Kidney (tissue), 14 donors: ENCODE data around the gene MPZL1. TPM values are rescaled to one million over a fixed set of nuclear protein-coding genes. Genes with fewer than 3 reads are reported as not detected.

Source experiments
- DNase-seq, 5 donors: peaks; one replicate each; pipeline ENCODE4 v3.0.0-alpha.2; 2013 to 2020
- FAIRE-seq: peaks from 2 replicates; lab custom pipeline; 2012; peaks lifted over from hg19 to GRCh38; lab: Jason Lieb, UNC
- H3K27ac ChIP-seq, 2 donors: one replicate each; pipeline ENCODE4 v1.7.0; 2013; ENCODE audit warnings: low read depth in 2 of 2, low read length in 2 of 2, inconsistent platforms in 1 of 2
- H3K27me3 ChIP-seq: one replicate; pipeline ENCODE4 v1.7.1; 2013; ENCODE audit warnings: low read length, inconsistent platforms; ENCODE audit not compliant: control insufficient read depth, insufficient read depth
- H3K36me3 ChIP-seq, 3 donors: one replicate each; pipeline versions ENCODE4 v1.7.0 to v1.7.1; 2013; ENCODE audit warnings: low read length in 3 of 3, control low read depth in 1 of 3, inconsistent platforms in 1 of 3; ENCODE audit not compliant: insufficient read depth in 3 of 3, control insufficient read depth in 2 of 3
- H3K4me1 ChIP-seq, 3 donors: one replicate each; pipeline versions ENCODE4 v1.7.0 to v1.7.1; 2013; ENCODE audit warnings: low read length in 3 of 3, inconsistent platforms in 1 of 3, low read depth in 1 of 3; ENCODE audit not compliant: control insufficient read depth in 2 of 3, insufficient read depth in 2 of 3
- H3K4me3 ChIP-seq, 3 donors: one replicate each; pipeline versions ENCODE4 v1.7.0 to v1.8.1; 2013; ENCODE audit warnings: low read length in 3 of 3, control low read depth in 1 of 3, inconsistent platforms in 1 of 3
- H3K9ac ChIP-seq, 3 donors: one replicate each; pipeline versions ENCODE4 v1.7.0 to v1.7.1; 2013; ENCODE audit warnings: low read length in 3 of 3, control low read depth in 1 of 3, inconsistent platforms in 1 of 3
- H3K9me3 ChIP-seq, 3 donors: one replicate each; pipeline versions ENCODE4 v1.7.0 to v1.7.1; 2013; ENCODE audit warnings: low read length in 3 of 3, control low read depth in 1 of 3, inconsistent platforms in 1 of 3; ENCODE audit not compliant: control insufficient read depth in 2 of 3, insufficient read depth in 1 of 3
- CTCF ChIP-seq: IDR thresholded peaks from 3 replicates; pipeline ENCODE4 v1.5.1; 2012; ENCODE audit warnings: mild to moderate bottlenecking, moderate library complexity, borderline replicate concordance; ENCODE audit not compliant: insufficient read depth; ENCODE audit errors: extremely low read depth
- intact Hi-C: fragments of 100-400 bp; cut with DNase I; formaldehyde crosslinking; loops from one replicate; pipeline ENCODE4 v1.11.1; 2022
- polyA plus RNA-seq: library from polyadenylated mRNA; stranded (reverse); fragments of 350-450 nt; fragmentation: Illumina TruSeq; extraction: RNeasy Lipid Tissue Mini Kit (QIAGEN cat#74804); gene quantifications from one replicate; pipeline ENCODE4 v1.2.3, GENCODE V29; 2014; ENCODE audit warnings: low read depth, low replicate concordance; ENCODE audit not compliant: insufficient read depth
- total RNA-seq: library from RNA; stranded (reverse); fragmentation: NEBNext Ultra II Directional; extraction: Animal tissue kit (Norgen Biotek cat#: 25700); gene quantifications from one replicate; pipeline ENCODE4 v1.2.1, GENCODE V29; 2021
- donor health status: control.
- donor health status: control.
- donor health status: control.
- donor health status: control.
- donor health status: control.
- donor health status: DM: yes; HTN: yes; CAD: no.
- donor health status: Normal renal cell carcinoma (clear cell type).

Gene MPZL1
- total and polyA plus RNA-seq, 2 donors from 2014 or later = 42.1 to 98.3 TPM

- no peak overlapping the region for H3K9ac ChIP-seq
- peaks cover 0 to 2% (median 0%) of the 10 kb centered on the region in 3 donors for H3K36me3 ChIP-seq
- TF ChIP-seq CTCF = no peak
- no peaks in the 10 kb centered on the region for H3K27me3 ChIP-seq
- H3K27ac ChIP-seq = no peak overlapping the region
- intact Hi-C loops = no loop called here
- no peaks in the 10 kb centered on the region for H3K9me3 ChIP-seq
- DNase-seq (no peak), FAIRE-seq (no peak)
- peaks cover 0 to 3% (median 0%) of the 10 kb centered on the region in 3 donors for H3K4me1 ChIP-seq
- no peak overlapping the region for H3K4me3 ChIP-seq
These were observed 28.2 kb upstream of the MPZL1 start for GRCh38 chr1:167693425-167694045.

GRCh38 chr1:167694691-167695090 is 27.1 kb upstream of the MPZL1 start:
- FAIRE-seq = no peak
- Histone ChIP-seq H3K9me3 (no peaks in the 10 kb centered on the region), H3K27ac (no peak overlapping the region), H3K36me3 (peaks cover 0 to 2% (median 0%) of the 10 kb centered on the region in 3 donors), H3K4me3 (no peak overlapping the region), H3K9ac (no peak overlapping the region), H3K27me3 (no peaks in the 10 kb centered on the region), H3K4me1 (peaks cover 0 to 3% (median 0%) of the 10 kb centered on the region in 3 donors)
- no peak for TF ChIP-seq CTCF
- no peak for DNase-seq
- intact Hi-C loops = no loop called here

- Histone ChIP-seq H3K4me3 (no peak overlapping the region), H3K27ac (no peak overlapping the region), H3K9ac (no peak overlapping the region), H3K4me1 (peaks cover 0 to 3% (median 0%) of the 10 kb centered on the region in 3 donors), H3K36me3 (peaks cover 0 to 2% (median 0%) of the 10 kb centered on the region in 3 donors), H3K27me3 (no peaks in the 10 kb centered on the region), H3K9me3 (no peaks in the 10 kb centered on the region)
- FAIRE-seq = no peak
- DNase-seq = no peak
- no peak for TF ChIP-seq CTCF
- intact Hi-C loops = no loop called here
These were observed 26.6 kb upstream of the MPZL1 start for GRCh38 chr1:167695147-167695546.
